ENCODE data around the gene SLC37A1. TPM values are rescaled to one million over a fixed set of nuclear protein-coding genes. Genes with fewer than 3 reads are reported as not detected.

SLC37A1 gene
- total RNA-seq, 2 experiments from 2014 or later: 12.8 to 14.9 TPM

GRCh38 chr21:42571391-42572150, 57.9 kb downstream of the SLC37A1 start:
- TF ChIP-seq CTCF (IDR thresholded peaks at IDR 0.05): no peak
- Mint-ChIP-seq H3K4me3 (no peak overlapping the region), H3K4me1 (ENCODE audit: low read depth) (no peaks in the 10 kb centered on the region), H3K9me3 (peaks cover 7% of the 10 kb centered on the region), H3K27ac (no peak overlapping the region), H3K27me3 (no peaks in the 10 kb centered on the region), H3K36me3 (ENCODE audit: low read depth) (peaks cover 20% of the 10 kb centered on the region)
- ATAC-seq: no peak
- intact Hi-C loops (cut with micrococcal nuclease): no loop called here
- ChIA-PET CTCF (no interaction called here), POLR2A (no interaction called here)
- no peak for DNase-seq

- ATAC-seq: no peak
- ChIA-PET CTCF (interaction anchor here (0.6 kb wide), 1 partner anchor 331 kb away, joined by 3 read pairs; no protein-coding TSS in a partner anchor), POLR2A (no interaction called here)
- H3K27ac Mint-ChIP-seq: no peak overlapping the region
- intact Hi-C loops (cut with micrococcal nuclease): no loop called here
- DNase-seq: no peak
- no peak for TF ChIP-seq CTCF (IDR thresholded peaks at IDR 0.05)
- H3K36me3 Mint-ChIP-seq (ENCODE audit: low read depth): peaks cover 25% of the 10 kb centered on the region
- H3K4me3 Mint-ChIP-seq: no peak overlapping the region
- no peaks in the 10 kb centered on the region for H3K4me1 Mint-ChIP-seq (ENCODE audit: low read depth)
- H3K27me3 Mint-ChIP-seq: no peaks in the 10 kb centered on the region
- H3K9me3 Mint-ChIP-seq: peaks cover 11% of the 10 kb centered on the region
These were observed 59.3 kb downstream of the SLC37A1 start for GRCh38 chr21:42572906-42573495.

- Mint-ChIP-seq H3K36me3 (ENCODE audit: low read depth) (peaks cover 25% of the 10 kb centered on the region), H3K4me3 (no peak overlapping the region), H3K27ac (no peak overlapping the region), H3K27me3 (no peaks in the 10 kb centered on the region), H3K4me1 (ENCODE audit: low read depth) (no peaks in the 10 kb centered on the region), H3K9me3 (peaks cover 11% of the 10 kb centered on the region)
- ChIA-PET CTCF (no interaction called here), POLR2A (no interaction called here)
- ATAC-seq (no peak), DNase-seq (no peak)
- no peak for TF ChIP-seq CTCF (IDR thresholded peaks at IDR 0.05)
- intact Hi-C loops (cut with micrococcal nuclease): no loop called here
These were observed 60.8 kb downstream of the SLC37A1 start for GRCh38 chr21:42574234-42575027.

GRCh38 chr21:42575111-42575510, 61.5 kb downstream of the SLC37A1 start:
- Mint-ChIP-seq H3K36me3 (ENCODE audit: low read depth) (peaks cover 25% of the 10 kb centered on the region), H3K4me3 (no peak overlapping the region), H3K9me3 (peaks cover 11% of the 10 kb centered on the region), H3K27ac (no peak overlapping the region), H3K4me1 (ENCODE audit: low read depth) (no peaks in the 10 kb centered on the region), H3K27me3 (no peaks in the 10 kb centered on the region)
- no peak for ATAC-seq
- ChIA-PET CTCF (no interaction called here), POLR2A (no interaction called here)
- DNase-seq: no peak
- intact Hi-C loops (cut with micrococcal nuclease): no loop called here
- no peak for TF ChIP-seq CTCF (IDR thresholded peaks at IDR 0.05)

GRCh38 chr21:42576639-42577038, 63.0 kb downstream of the SLC37A1 start:
- ATAC-seq: no peak
- intact Hi-C loops (cut with micrococcal nuclease): no loop called here
- POLR2A ChIA-PET: no interaction called here
- H3K4me1 Mint-ChIP-seq (ENCODE audit: low read depth): no peaks in the 10 kb centered on the region
- H3K27me3 Mint-ChIP-seq: no peaks in the 10 kb centered on the region
- no peak for DNase-seq
- H3K9me3 Mint-ChIP-seq: peaks cover 11% of the 10 kb centered on the region
- CTCF ChIA-PET: interaction anchor here (1.2 kb wide), 1 partner anchor 16 kb away, joined by 3 read pairs; no protein-coding TSS in a partner anchor
- TF ChIP-seq CTCF (IDR thresholded peaks at IDR 0.05): no peak
- H3K36me3 Mint-ChIP-seq (ENCODE audit: low read depth): peaks cover 23% of the 10 kb centered on the region
- H3K27ac Mint-ChIP-seq: no peak overlapping the region
- H3K4me3 Mint-ChIP-seq: no peak overlapping the region
